ENCODE data around the gene UGT2A2. TPM values are rescaled to one million over a fixed set of nuclear protein-coding genes. Genes with fewer than 3 reads are reported as not detected.

Gene UGT2A2
- total RNA-seq, 2 experiments from 2014 or later: not detected

DNA sequence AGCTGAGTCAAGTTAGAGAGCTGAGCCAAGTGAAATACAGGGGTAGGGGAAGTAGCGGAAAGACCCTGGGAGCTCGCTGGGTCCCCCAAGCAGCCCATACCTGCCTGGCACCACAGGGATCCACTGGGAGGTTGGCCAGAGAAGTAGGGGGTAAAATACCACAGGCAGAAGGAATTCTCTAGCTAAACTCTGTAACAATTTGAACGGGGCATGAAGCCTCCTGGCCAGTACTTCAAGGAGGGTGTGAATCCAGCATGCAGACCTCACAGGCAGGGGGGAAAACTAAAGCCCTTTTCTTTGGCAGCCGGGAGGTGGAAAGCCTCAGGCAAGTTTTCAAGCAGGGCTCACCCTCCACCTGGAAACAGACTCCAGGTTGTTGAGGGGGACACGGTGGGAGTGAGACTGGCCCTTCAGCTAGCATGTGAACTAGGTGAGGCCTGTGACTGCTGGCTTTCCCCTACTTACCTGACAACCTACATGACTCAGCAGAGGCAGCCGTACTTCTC lies 17.3 kb upstream of the UGT2A2 start:
- H3K4me1 Mint-ChIP-seq (ENCODE audit: low read depth): no peaks in the 10 kb centered on the region
- ChIA-PET CTCF (no interaction called here), POLR2A (no interaction called here)
- H3K4me3 Mint-ChIP-seq: no peak overlapping the region
- H3K36me3 Mint-ChIP-seq (ENCODE audit: low read depth): no peaks in the 10 kb centered on the region
- ATAC-seq (no peak), DNase-seq (no peak)
- no peak overlapping the region for H3K27ac Mint-ChIP-seq
- no peaks in the 10 kb centered on the region for H3K27me3 Mint-ChIP-seq
- intact Hi-C loops (cut with micrococcal nuclease): no loop called here
- TF ChIP-seq, protein P1, sequence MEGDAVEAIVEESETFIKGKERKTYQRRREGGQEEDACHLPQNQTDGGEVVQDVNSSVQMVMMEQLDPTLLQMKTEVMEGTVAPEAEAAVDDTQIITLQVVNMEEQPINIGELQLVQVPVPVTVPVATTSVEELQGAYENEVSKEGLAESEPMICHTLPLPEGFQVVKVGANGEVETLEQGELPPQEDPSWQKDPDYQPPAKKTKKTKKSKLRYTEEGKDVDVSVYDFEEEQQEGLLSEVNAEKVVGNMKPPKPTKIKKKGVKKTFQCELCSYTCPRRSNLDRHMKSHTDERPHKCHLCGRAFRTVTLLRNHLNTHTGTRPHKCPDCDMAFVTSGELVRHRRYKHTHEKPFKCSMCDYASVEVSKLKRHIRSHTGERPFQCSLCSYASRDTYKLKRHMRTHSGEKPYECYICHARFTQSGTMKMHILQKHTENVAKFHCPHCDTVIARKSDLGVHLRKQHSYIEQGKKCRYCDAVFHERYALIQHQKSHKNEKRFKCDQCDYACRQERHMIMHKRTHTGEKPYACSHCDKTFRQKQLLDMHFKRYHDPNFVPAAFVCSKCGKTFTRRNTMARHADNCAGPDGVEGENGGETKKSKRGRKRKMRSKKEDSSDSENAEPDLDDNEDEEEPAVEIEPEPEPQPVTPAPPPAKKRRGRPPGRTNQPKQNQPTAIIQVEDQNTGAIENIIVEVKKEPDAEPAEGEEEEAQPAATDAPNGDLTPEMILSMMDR (IDR thresholded peaks at IDR 0.05): no peak
- no peaks in the 10 kb centered on the region for H3K9me3 Mint-ChIP-seq

DNA sequence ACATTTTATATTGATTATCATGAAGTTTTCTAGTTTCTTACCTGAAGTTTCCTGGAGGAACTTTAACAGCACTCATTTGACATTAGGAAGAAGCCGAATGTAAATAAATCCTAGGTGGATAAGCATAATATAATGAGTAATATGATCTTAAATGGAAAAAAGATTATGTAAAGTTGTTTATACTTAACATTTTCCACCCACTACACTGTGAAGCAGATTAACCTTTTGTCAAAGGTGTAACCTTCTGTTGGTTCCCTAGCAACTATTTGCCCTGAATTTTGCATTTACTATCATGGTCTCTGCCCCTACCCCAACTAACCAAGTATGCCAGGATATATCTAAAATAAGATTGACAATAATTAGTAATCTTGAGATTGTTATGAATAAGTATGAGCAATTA lies 13.7 kb upstream of the UGT2A2 start, which contains the start of gene UGT2A1:
Gene UGT2A1, minus strand, starts transcription at position 101 of the 400 bp plus-strand sequence. CDS start 5,603 bp downstream, outside the sequence.
- no peaks in the 10 kb centered on the region for H3K9me3 Mint-ChIP-seq
- no peaks in the 10 kb centered on the region for H3K4me1 Mint-ChIP-seq (ENCODE audit: low read depth)
- ATAC-seq (no peak), DNase-seq (no peak)
- H3K27me3 Mint-ChIP-seq: no peaks in the 10 kb centered on the region
- POLR2A ChIA-PET: no interaction called here
- TF ChIP-seq, protein P1 (IDR thresholded peaks at IDR 0.05): no peak
- no peak within 1 kb of the TSS for H3K27ac Mint-ChIP-seq
- no peak within 1 kb of the TSS for H3K4me3 Mint-ChIP-seq
- intact Hi-C loops (cut with micrococcal nuclease): no loop called here
- no peaks in the 10 kb centered on the region for H3K36me3 Mint-ChIP-seq (ENCODE audit: low read depth)
- CTCF ChIA-PET: no interaction called here

DNA sequence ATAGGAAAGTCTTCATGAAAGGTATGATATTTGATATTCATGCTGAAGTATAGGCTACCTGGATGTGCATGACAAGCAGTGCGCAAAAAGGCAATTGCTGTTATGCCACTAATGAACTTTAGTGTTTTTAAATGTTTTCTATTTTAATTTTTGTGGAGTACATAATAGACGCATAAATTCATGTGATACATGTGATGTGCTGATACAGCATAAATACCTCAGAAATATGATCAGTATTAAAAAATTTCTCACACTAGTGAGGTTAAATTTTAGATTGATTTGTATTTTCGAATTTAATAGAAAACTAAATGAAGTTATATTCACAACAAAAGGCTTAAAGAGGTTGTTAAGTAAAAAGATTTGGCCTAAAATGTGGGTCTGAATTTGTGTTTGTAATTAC lies 11.4 kb upstream of the UGT2A2 start:
- TF ChIP-seq, protein P1 (IDR thresholded peaks at IDR 0.05): no peak
- POLR2A ChIA-PET: no interaction called here
- no peak for ATAC-seq
- Mint-ChIP-seq H3K9me3 (no peaks in the 10 kb centered on the region), H3K4me3 (no peak overlapping the region), H3K27ac (no peak overlapping the region), H3K4me1 (ENCODE audit: low read depth) (no peaks in the 10 kb centered on the region), H3K36me3 (ENCODE audit: low read depth) (no peaks in the 10 kb centered on the region), H3K27me3 (no peaks in the 10 kb centered on the region)
- no peak for DNase-seq
- intact Hi-C loops (cut with micrococcal nuclease): no loop called here
- CTCF ChIA-PET: no interaction called here

DNA sequence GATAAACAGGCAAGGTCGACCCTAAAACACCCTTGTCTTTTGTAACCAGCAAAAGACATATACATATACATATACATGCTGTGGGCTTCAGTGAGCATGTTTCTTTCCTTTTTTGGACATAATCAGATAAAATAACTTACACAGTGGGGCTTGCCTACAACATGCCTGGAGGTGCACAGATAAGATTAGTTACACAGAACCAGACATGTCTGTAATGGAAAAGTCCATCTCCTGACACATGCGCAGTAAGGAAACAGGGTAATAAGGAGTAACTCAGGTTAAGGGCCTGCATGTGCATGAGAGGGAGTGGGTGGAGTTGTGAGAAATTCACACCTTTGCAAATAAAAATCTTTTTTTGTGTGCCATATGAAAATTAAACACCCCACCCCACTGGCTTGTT lies 10.2 kb upstream of the UGT2A2 start:
- ChIA-PET CTCF (no interaction called here), POLR2A (no interaction called here)
- H3K4me3 Mint-ChIP-seq: no peak overlapping the region
- ATAC-seq (no peak), DNase-seq (no peak)
- no peaks in the 10 kb centered on the region for H3K36me3 Mint-ChIP-seq (ENCODE audit: low read depth)
- H3K4me1 Mint-ChIP-seq (ENCODE audit: low read depth): no peaks in the 10 kb centered on the region
- TF ChIP-seq, protein P1 (IDR thresholded peaks at IDR 0.05): no peak
- intact Hi-C loops (cut with micrococcal nuclease): no loop called here
- no peak overlapping the region for H3K27ac Mint-ChIP-seq
- H3K27me3 Mint-ChIP-seq: no peaks in the 10 kb centered on the region
- H3K9me3 Mint-ChIP-seq: no peaks in the 10 kb centered on the region

DNA sequence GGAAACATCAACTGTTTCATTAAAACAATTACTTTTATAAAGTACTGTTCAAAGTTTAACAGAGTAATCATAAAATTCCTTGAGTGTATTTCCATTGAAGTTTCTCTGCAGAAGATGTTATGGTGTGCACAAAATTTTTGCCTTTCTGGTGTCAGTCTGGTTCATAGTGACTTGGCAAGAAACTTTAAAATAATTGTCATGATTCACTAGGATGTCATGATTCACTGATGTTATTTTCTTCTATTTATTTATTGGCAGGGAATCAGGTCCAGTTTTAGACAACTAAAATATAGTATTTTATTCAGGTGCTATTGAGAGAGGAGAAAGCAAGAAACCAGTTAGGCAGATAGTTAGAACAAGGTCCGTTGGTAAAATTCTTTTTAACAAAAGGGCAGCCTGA lies 9.8 kb upstream of the UGT2A2 start:
- Mint-ChIP-seq H3K27ac (no peak overlapping the region), H3K4me1 (ENCODE audit: low read depth) (no peaks in the 10 kb centered on the region), H3K4me3 (no peak overlapping the region), H3K27me3 (no peaks in the 10 kb centered on the region), H3K36me3 (ENCODE audit: low read depth) (no peaks in the 10 kb centered on the region), H3K9me3 (no peaks in the 10 kb centered on the region)
- POLR2A ChIA-PET: no interaction called here
- CTCF ChIA-PET: no interaction called here
- TF ChIP-seq, protein P1 (IDR thresholded peaks at IDR 0.05): no peak
- ATAC-seq: no peak
- intact Hi-C loops (cut with micrococcal nuclease): no loop called here
- no peak for DNase-seq
